K562 (cell line): Measurements from ENCODE around the gene FUT6.

ENCODE experiments used
- ESRRA ChIP-seq: fragments of 450-650 bp; IDR thresholded peaks from 2 replicates; pipeline ENCODE4 v1.6.1; 2014; ENCODE audit warnings: low read depth, mild to moderate bottlenecking, moderate library complexity, borderline replicate concordance
- POLR2A ChIP-seq: fragments of 450-650 bp; conservative IDR thresholded peaks from 2 replicates; pipeline ENCODE4 v1.6.1; 2016

DNA sequence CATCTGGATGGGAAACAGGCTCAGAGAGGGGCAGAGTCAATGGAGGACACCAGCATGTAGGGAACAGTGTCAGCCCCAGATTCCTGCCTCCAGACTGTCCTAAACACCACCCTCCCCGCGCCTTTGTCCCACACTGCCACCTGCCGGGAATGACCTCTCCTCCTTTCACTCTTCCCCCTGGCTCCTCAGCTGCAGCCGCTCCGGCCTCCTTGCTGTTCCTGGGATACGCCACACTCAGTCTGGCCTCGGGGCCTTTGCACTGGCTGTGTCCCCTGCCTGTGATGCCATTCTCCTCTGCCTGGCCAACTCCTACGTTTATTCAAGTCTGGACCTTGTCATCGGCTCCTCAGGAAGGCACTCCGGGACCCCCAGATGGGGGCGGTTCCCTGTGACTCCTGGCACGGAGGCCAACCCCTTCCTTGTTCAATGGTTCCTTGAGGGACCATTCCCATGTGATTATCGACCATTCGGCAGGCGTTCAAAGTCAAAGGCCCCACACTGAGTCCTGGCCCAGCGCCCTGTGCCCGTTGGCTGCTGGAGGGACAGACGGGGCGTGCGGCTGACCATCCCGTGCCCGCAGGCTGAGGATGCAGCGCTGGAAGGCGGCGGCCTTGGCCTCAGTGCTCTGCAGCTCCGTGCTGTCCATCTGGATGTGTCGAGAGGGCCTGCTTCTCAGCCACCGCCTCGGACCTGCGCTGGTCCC is 15.8 kb downstream of the FUT6 start:
- TF ChIP-seq POLR2A, result no peak
- TF ChIP-seq ESRRA, result no peak
